Activated T-cell treated with anti-CD3 and anti-CD28 coated beads, Interleukin-2, amount 50 U/mL, for 24 hours (primary cell): Measurements from ENCODE around the gene RAB11FIP2.
"Not testable (repeated sequence)": the region's sequence is repeated elsewhere in the genome, so short reads cannot be mapped to it uniquely, and the experiment has no call there.

Source experiments
- DNase-seq: peaks from one replicate; pipeline ENCODE4 v3.0.0-alpha.2; 2020
- H3K27ac Mint-ChIP-seq: 2 replicates; pipeline ENCODE4 v1.8.0; 2020; ENCODE audit warnings: mild to moderate bottlenecking, mixed read lengths
- H3K27me3 Mint-ChIP-seq: 2 replicates; pipeline ENCODE4 v1.8.0; 2020; ENCODE audit warnings: mixed read lengths
- H3K36me3 Mint-ChIP-seq: 2 replicates; pipeline ENCODE4 v1.8.0; 2020; ENCODE audit warnings: low read depth, mixed read lengths
- H3K4me1 Mint-ChIP-seq: 2 replicates; pipeline ENCODE4 v1.8.0; 2020; ENCODE audit warnings: low read depth, mixed read lengths
- H3K4me3 Mint-ChIP-seq: 2 replicates; pipeline ENCODE4 v1.8.0; 2020; ENCODE audit warnings: mild to moderate bottlenecking, moderate library complexity, mixed read lengths
- H3K9me3 Mint-ChIP-seq: 2 replicates; pipeline ENCODE4 v1.8.0; 2020; ENCODE audit warnings: mixed read lengths

Gene RAB11FIP2

GRCh38 chr10:118046395-118047156 is at the start of gene RAB11FIP2:
Gene RAB11FIP2 (minus strand): TSS chr10:118046941. CDS start chr10:118046163, 778 bp downstream.
- peak within 1 kb of the TSS; percentile 91 for H3K4me3 Mint-ChIP-seq
- H3K9me3 Mint-ChIP-seq: no peaks in the 10 kb centered on the region
- H3K27me3 Mint-ChIP-seq: no peaks in the 10 kb centered on the region
- peak within 1 kb of the TSS; percentile 90 for H3K27ac Mint-ChIP-seq
- peaks cover 7% of the 10 kb centered on the region for H3K36me3 Mint-ChIP-seq
- DNase-seq: peak; percentile 98
- peaks cover 45% of the 10 kb centered on the region for H3K4me1 Mint-ChIP-seq

GRCh38 chr10:118096022-118096421 is 49.3 kb upstream of the RAB11FIP2 start:
- Mint-ChIP-seq H3K4me3 (no peak overlapping the region), H3K36me3 (no peaks in the 10 kb centered on the region), H3K4me1 (no peaks in the 10 kb centered on the region), H3K27ac (no peak overlapping the region), H3K27me3 (peaks cover 12% of the 10 kb centered on the region), H3K9me3 (no peaks in the 10 kb centered on the region)
- no peak for DNase-seq

GRCh38 chr10:118092209-118092608 is 45.5 kb upstream of the RAB11FIP2 start:
- Mint-ChIP-seq H3K36me3 (no peaks in the 10 kb centered on the region), H3K9me3 (no peaks in the 10 kb centered on the region), H3K4me3 (no peak overlapping the region)

GRCh38 chr10:118080817-118081216 is 34.1 kb upstream of the RAB11FIP2 start:
- Mint-ChIP-seq H3K27ac (no peak overlapping the region), H3K36me3 (no peaks in the 10 kb centered on the region), H3K4me3 (no peak overlapping the region), H3K4me1 (no peaks in the 10 kb centered on the region), H3K9me3 (peaks cover 12% of the 10 kb centered on the region), H3K27me3 (peaks cover 17% of the 10 kb centered on the region)
- DNase-seq: no peak

More at GRCh38 chr10:118092209-118092608, 45.5 kb upstream of the RAB11FIP2 start:
- Mint-ChIP-seq H3K27me3 (peaks cover 5% of the 10 kb centered on the region), H3K4me1 (no peaks in the 10 kb centered on the region), H3K27ac (no peak overlapping the region)
- no peak for DNase-seq

- no peak overlapping the region for H3K4me3 Mint-ChIP-seq
- H3K27ac Mint-ChIP-seq: no peak overlapping the region
- H3K9me3 Mint-ChIP-seq: no peaks in the 10 kb centered on the region
- no peaks in the 10 kb centered on the region for H3K36me3 Mint-ChIP-seq
- no peak for DNase-seq
- H3K4me1 Mint-ChIP-seq: no peaks in the 10 kb centered on the region
- peaks cover 11% of the 10 kb centered on the region for H3K27me3 Mint-ChIP-seq
Measured at GRCh38 chr10:118076705-118077104, 30.0 kb upstream of the RAB11FIP2 start.

- no peak for DNase-seq
- H3K4me3 Mint-ChIP-seq: no peak overlapping the region
- no peak overlapping the region for H3K27ac Mint-ChIP-seq
- H3K9me3 Mint-ChIP-seq: no peaks in the 10 kb centered on the region
- H3K36me3 Mint-ChIP-seq: no peaks in the 10 kb centered on the region
- H3K4me1 Mint-ChIP-seq: no peaks in the 10 kb centered on the region
- H3K27me3 Mint-ChIP-seq: peaks cover 16% of the 10 kb centered on the region
Measured at GRCh38 chr10:118072840-118073239, 26.1 kb upstream of the RAB11FIP2 start.

- H3K9me3 Mint-ChIP-seq, DNase-seq, H3K4me3 Mint-ChIP-seq, H3K4me1 Mint-ChIP-seq, H3K27ac Mint-ChIP-seq, H3K36me3 Mint-ChIP-seq: not testable (repeated sequence)
- peaks cover 40% of the 10 kb centered on the region for H3K27me3 Mint-ChIP-seq
Measured at GRCh38 chr10:118067389-118067788, 20.6 kb upstream of the RAB11FIP2 start.

- Mint-ChIP-seq H3K27ac (no peak overlapping the region), H3K4me1 (no peaks in the 10 kb centered on the region), H3K9me3 (no peaks in the 10 kb centered on the region), H3K36me3 (no peaks in the 10 kb centered on the region), H3K27me3 (peaks cover 52% of the 10 kb centered on the region), H3K4me3 (no peak overlapping the region)
- no peak for DNase-seq
Measured at GRCh38 chr10:118062798-118063238, 16.1 kb upstream of the RAB11FIP2 start.

GRCh38 chr10:118058371-118058770 is 11.6 kb upstream of the RAB11FIP2 start:
- no peaks in the 10 kb centered on the region for H3K9me3 Mint-ChIP-seq
- H3K36me3 Mint-ChIP-seq: no peaks in the 10 kb centered on the region
- no peaks in the 10 kb centered on the region for H3K4me1 Mint-ChIP-seq
- no peak overlapping the region for H3K4me3 Mint-ChIP-seq
- no peak overlapping the region for H3K27ac Mint-ChIP-seq
- no peak for DNase-seq
- H3K27me3 Mint-ChIP-seq: peaks cover 34% of the 10 kb centered on the region

- H3K27me3 Mint-ChIP-seq: peaks cover 26% of the 10 kb centered on the region
- H3K4me1 Mint-ChIP-seq: no peaks in the 10 kb centered on the region
- no peak for DNase-seq
- no peaks in the 10 kb centered on the region for H3K9me3 Mint-ChIP-seq
- no peaks in the 10 kb centered on the region for H3K36me3 Mint-ChIP-seq
- no peak overlapping the region for H3K27ac Mint-ChIP-seq
- no peak overlapping the region for H3K4me3 Mint-ChIP-seq
Measured at GRCh38 chr10:118057361-118057760, 10.6 kb upstream of the RAB11FIP2 start.

- H3K4me1 Mint-ChIP-seq: no peaks in the 10 kb centered on the region
- no peak overlapping the region for H3K27ac Mint-ChIP-seq
- H3K36me3 Mint-ChIP-seq: no peaks in the 10 kb centered on the region
- H3K27me3 Mint-ChIP-seq: peaks cover 6% of the 10 kb centered on the region
- no peak for DNase-seq
- no peak overlapping the region for H3K4me3 Mint-ChIP-seq
- H3K9me3 Mint-ChIP-seq: no peaks in the 10 kb centered on the region
Measured at GRCh38 chr10:118054383-118054782, 7.6 kb upstream of the RAB11FIP2 start.

GRCh38 chr10:118052816-118053215 is 6.1 kb upstream of the RAB11FIP2 start:
- DNase-seq: no peak
- Mint-ChIP-seq H3K4me3 (no peak overlapping the region), H3K27me3 (peaks cover 4% of the 10 kb centered on the region), H3K4me1 (no peaks in the 10 kb centered on the region), H3K27ac (no peak overlapping the region), H3K9me3 (no peaks in the 10 kb centered on the region), H3K36me3 (no peaks in the 10 kb centered on the region)

- H3K27me3 Mint-ChIP-seq: no peaks in the 10 kb centered on the region
- peak overlapping the region; percentile 91 for H3K4me3 Mint-ChIP-seq
- no peak for DNase-seq
- H3K9me3 Mint-ChIP-seq: no peaks in the 10 kb centered on the region
- H3K4me1 Mint-ChIP-seq: peaks cover 33% of the 10 kb centered on the region
- H3K27ac Mint-ChIP-seq: no peak overlapping the region
- peaks cover 7% of the 10 kb centered on the region for H3K36me3 Mint-ChIP-seq
Measured at GRCh38 chr10:118047880-118048279, 1.1 kb upstream of the RAB11FIP2 start.

GRCh38 chr10:118047157-118047719 is 497 bp upstream of the RAB11FIP2 start:
- H3K9me3 Mint-ChIP-seq: no peaks in the 10 kb centered on the region
- peak overlapping the region; percentile 91 for H3K4me3 Mint-ChIP-seq
- peak overlapping the region; percentile 84 for H3K27ac Mint-ChIP-seq
- peaks cover 7% of the 10 kb centered on the region for H3K36me3 Mint-ChIP-seq
- no peaks in the 10 kb centered on the region for H3K27me3 Mint-ChIP-seq
- H3K4me1 Mint-ChIP-seq: peaks cover 40% of the 10 kb centered on the region
- DNase-seq: no peak

- Mint-ChIP-seq H3K4me1 (peaks cover 46% of the 10 kb centered on the region), H3K4me3 (peak overlapping the region; percentile 91), H3K9me3 (no peaks in the 10 kb centered on the region), H3K27me3 (no peaks in the 10 kb centered on the region), H3K27ac (peak overlapping the region; percentile 90), H3K36me3 (peaks cover 9% of the 10 kb centered on the region)
- DNase-seq: peak; percentile 66
Measured at GRCh38 chr10:118045837-118046394, 825 bp downstream of the RAB11FIP2 start.
